IgD-negative memory B cell (primary cell): Measurements from ENCODE around the gene AP3M1. TPM values are rescaled to one million over a fixed set of nuclear protein-coding genes. Genes with fewer than 3 reads are reported as not detected.

ENCODE experiments used
- H3K27ac Mint-ChIP-seq, 3 donors: one replicate each; pipeline ENCODE4 v1.8.0; 2020 to 2022; ENCODE audit warnings: mild to moderate bottlenecking in 3 of 3, mixed read lengths in 3 of 3, moderate library complexity in 1 of 3
- H3K27me3 Mint-ChIP-seq: one replicate; pipeline ENCODE4 v1.8.0; 2021; ENCODE audit warnings: mixed read lengths
- H3K36me3 Mint-ChIP-seq: one replicate; pipeline ENCODE4 v1.8.0; 2020; ENCODE audit warnings: mild to moderate bottlenecking, mixed read lengths
- H3K4me1 Mint-ChIP-seq, 3 donors: one replicate each; pipeline ENCODE4 v1.8.0; 2020 to 2022; ENCODE audit warnings: mixed read lengths in 3 of 3, mild to moderate bottlenecking in 1 of 3
- H3K4me3 Mint-ChIP-seq, 4 donors: one replicate each; pipeline ENCODE4 v1.8.0; 2020 to 2022; ENCODE audit warnings: mild to moderate bottlenecking in 4 of 4, mixed read lengths in 4 of 4, moderate library complexity in 3 of 4
- H3K9me3 Mint-ChIP-seq, 3 donors: one replicate each; pipeline ENCODE4 v1.8.0; 2020 to 2021; ENCODE audit warnings: mixed read lengths in 3 of 3, mild to moderate bottlenecking in 1 of 3
- polyA plus RNA-seq: library from polyadenylated mRNA; unstranded; fragments of 300-500 nt; fragmentation: Illumina TruSeq; gene quantifications from one replicate; pipeline ENCODE4 v1.2.3, GENCODE V29; 2021

Gene AP3M1
- polyA plus RNA-seq, 1 donor from 2014 or later = 28.1 TPM

- peaks cover 0 to 1% (median 0%) of the 10 kb centered on the region in 3 donors for H3K4me1 Mint-ChIP-seq
- no peaks in the 10 kb centered on the region for H3K27me3 Mint-ChIP-seq
- H3K4me3 Mint-ChIP-seq = no peak overlapping the region
- H3K9me3 Mint-ChIP-seq = no peaks in the 10 kb centered on the region
- no peak overlapping the region for H3K27ac Mint-ChIP-seq
- H3K36me3 Mint-ChIP-seq = peaks cover 8% of the 10 kb centered on the region
These were observed 38.8 kb downstream of the AP3M1 start for GRCh38 chr10:74111799-74112198.

- Mint-ChIP-seq H3K27ac (no peak overlapping the region), H3K27me3 (no peaks in the 10 kb centered on the region), H3K9me3 (no peaks in the 10 kb centered on the region), H3K4me3 (no peak overlapping the region), H3K36me3 (peaks cover 11% of the 10 kb centered on the region), H3K4me1 (peaks cover 0 to 5% (median 1%) of the 10 kb centered on the region in 3 donors)
These were observed 40.5 kb downstream of the AP3M1 start for GRCh38 chr10:74110120-74110519.

DNA sequence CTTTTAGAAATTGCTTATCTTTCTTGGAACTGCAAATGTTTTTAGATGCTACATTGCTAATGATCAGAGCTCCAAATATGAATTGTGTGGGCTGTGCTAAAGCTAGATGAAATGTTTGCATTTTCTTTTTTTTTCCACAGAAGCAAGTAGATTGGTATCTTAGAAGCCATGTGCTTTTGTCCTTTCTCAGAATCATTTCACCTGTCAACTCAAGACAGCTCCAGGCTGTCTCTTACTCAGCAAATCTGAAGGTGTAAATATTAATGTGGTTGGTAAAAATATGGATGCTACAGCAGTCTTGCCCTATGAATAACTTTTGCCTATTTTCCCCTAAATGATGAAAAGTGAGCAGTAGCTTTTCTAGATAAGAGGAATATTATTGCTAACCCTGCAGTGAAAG is 41.2 kb downstream of the AP3M1 start:
- Mint-ChIP-seq H3K27ac (no peak overlapping the region), H3K4me1 (peaks cover 0 to 5% (median 1%) of the 10 kb centered on the region in 3 donors), H3K4me3 (no peak overlapping the region), H3K9me3 (no peaks in the 10 kb centered on the region), H3K27me3 (no peaks in the 10 kb centered on the region), H3K36me3 (peaks cover 12% of the 10 kb centered on the region)

GRCh38 chr10:74107391-74107790 is 43.2 kb downstream of the AP3M1 start:
- no peaks in the 10 kb centered on the region for H3K9me3 Mint-ChIP-seq
- H3K4me1 Mint-ChIP-seq = peaks cover 0 to 5% (median 1%) of the 10 kb centered on the region in 3 donors
- H3K4me3 Mint-ChIP-seq = no peak overlapping the region
- H3K36me3 Mint-ChIP-seq = peaks cover 12% of the 10 kb centered on the region
- peak overlapping the region in 1 of 3 donors; percentile 36 for H3K27ac Mint-ChIP-seq
- no peaks in the 10 kb centered on the region for H3K27me3 Mint-ChIP-seq

DNA sequence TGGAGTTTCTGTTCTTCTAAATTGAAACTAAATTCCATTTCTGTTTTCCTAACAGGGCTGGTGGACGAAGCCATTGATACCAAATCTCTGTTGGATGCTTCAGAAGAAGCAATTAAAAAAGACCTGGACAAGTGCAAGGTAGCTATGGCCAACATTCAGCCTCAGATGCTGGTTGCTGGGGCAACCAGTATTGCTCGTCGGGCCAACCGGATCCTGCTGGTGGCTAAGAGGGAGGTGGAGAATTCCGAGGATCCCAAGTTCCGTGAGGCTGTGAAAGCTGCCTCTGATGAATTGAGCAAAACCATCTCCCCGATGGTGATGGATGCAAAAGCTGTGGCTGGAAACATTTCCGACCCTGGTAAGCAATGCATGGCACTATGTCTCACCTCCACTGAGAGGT is 45.6 kb downstream of the AP3M1 start:
- H3K36me3 Mint-ChIP-seq = peaks cover 8% of the 10 kb centered on the region
- no peaks in the 10 kb centered on the region for H3K9me3 Mint-ChIP-seq
- H3K27ac Mint-ChIP-seq = no peak overlapping the region
- H3K4me1 Mint-ChIP-seq = peaks cover 0 to 5% (median 0%) of the 10 kb centered on the region in 3 donors
- no peaks in the 10 kb centered on the region for H3K27me3 Mint-ChIP-seq
- no peak overlapping the region for H3K4me3 Mint-ChIP-seq

DNA sequence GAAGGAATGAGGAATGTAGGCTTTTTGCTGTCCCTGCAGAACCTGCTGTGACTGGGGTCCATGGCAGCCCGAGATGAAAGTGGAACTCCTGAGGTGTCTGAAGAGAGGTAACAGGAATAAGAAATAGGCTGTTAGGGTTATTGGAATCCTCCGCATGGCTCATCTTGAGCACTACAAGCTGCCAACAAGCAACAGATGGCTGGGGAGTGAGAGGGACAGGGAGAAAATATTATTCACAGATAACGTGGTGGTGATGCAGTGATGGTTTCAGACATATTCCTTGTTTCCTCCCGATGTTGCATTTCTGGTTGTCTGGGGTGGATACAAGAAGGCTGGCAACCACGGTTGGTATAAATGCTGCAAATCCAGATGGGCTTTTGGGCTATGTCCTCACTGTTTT is 46.1 kb downstream of the AP3M1 start:
- Mint-ChIP-seq H3K4me1 (peaks cover 0 to 5% (median 0%) of the 10 kb centered on the region in 3 donors), H3K9me3 (no peaks in the 10 kb centered on the region), H3K27ac (no peak overlapping the region), H3K4me3 (no peak overlapping the region), H3K27me3 (no peaks in the 10 kb centered on the region), H3K36me3 (peaks cover 8% of the 10 kb centered on the region)

DNA sequence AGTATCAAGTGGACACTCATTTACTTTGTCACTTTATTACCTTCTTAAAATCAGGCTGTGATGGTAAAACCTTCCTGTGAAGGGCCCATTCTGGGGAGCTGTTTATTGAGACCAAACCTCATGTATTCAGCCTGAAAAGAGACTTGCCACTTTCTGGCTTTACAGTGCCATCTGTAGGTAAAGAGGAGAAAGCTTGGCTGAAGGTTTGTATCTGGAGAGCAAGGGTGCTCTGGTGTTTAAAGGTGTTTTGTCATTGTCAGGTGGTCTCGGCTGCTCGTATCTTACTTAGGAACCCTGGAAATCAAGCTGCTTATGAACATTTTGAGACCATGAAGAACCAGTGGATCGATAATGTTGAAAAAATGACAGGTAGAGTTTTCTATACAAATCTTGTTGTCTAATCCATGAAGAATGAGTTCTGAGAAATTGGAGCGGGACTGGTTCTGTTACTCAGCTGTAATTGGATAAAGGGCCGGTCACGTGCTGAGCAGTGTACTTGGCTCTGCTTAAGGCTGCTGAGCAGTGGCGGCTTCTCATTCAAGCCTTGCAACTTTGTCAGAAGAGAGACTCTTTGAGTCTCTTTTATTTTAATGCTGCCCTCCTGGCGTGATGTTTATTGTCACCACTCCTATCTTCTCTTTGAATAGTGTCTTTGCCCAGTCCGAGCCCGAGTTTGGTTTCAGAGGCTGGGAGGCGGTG is 46.9 kb downstream of the AP3M1 start:
- Mint-ChIP-seq H3K4me1 (peaks cover 1 to 12% (median 2%) of the 10 kb centered on the region in 3 donors), H3K27me3 (no peaks in the 10 kb centered on the region), H3K27ac (peak overlapping the region in 1 of 3 donors; percentile 14), H3K9me3 (no peaks in the 10 kb centered on the region), H3K36me3 (peaks cover 8% of the 10 kb centered on the region), H3K4me3 (no peak overlapping the region)

- no peak overlapping the region for H3K4me3 Mint-ChIP-seq
- H3K4me1 Mint-ChIP-seq = peaks cover 17 to 20% (median 18%) of the 10 kb centered on the region in 3 donors
- H3K36me3 Mint-ChIP-seq = peaks cover 19% of the 10 kb centered on the region
- no peaks in the 10 kb centered on the region for H3K27me3 Mint-ChIP-seq
- no peak overlapping the region for H3K27ac Mint-ChIP-seq
- H3K9me3 Mint-ChIP-seq = no peaks in the 10 kb centered on the region
These were observed 50.8 kb downstream of the AP3M1 start for GRCh38 chr10:74099836-74100235.

GRCh38 chr10:74099420-74099819 is 51.2 kb downstream of the AP3M1 start:
- no peaks in the 10 kb centered on the region for H3K9me3 Mint-ChIP-seq
- H3K36me3 Mint-ChIP-seq = peaks cover 19% of the 10 kb centered on the region
- H3K4me3 Mint-ChIP-seq = no peak overlapping the region
- no peak overlapping the region for H3K27ac Mint-ChIP-seq
- H3K4me1 Mint-ChIP-seq = peaks cover 18 to 20% (median 19%) of the 10 kb centered on the region in 3 donors
- H3K27me3 Mint-ChIP-seq = no peaks in the 10 kb centered on the region

GRCh38 chr10:74097776-74098175 is 52.9 kb downstream of the AP3M1 start:
- Mint-ChIP-seq H3K27ac (peak overlapping the region in 1 of 3 donors; percentile 36), H3K9me3 (no peaks in the 10 kb centered on the region), H3K4me1 (peaks cover 18 to 20% (median 19%) of the 10 kb centered on the region in 3 donors), H3K27me3 (no peaks in the 10 kb centered on the region), H3K4me3 (peak overlapping the region in 1 of 4 donors; percentile 2), H3K36me3 (peaks cover 21% of the 10 kb centered on the region)

- no peaks in the 10 kb centered on the region for H3K27me3 Mint-ChIP-seq
- peaks cover 18 to 20% (median 19%) of the 10 kb centered on the region in 3 donors for H3K4me1 Mint-ChIP-seq
- peaks cover 23% of the 10 kb centered on the region for H3K36me3 Mint-ChIP-seq
- H3K27ac Mint-ChIP-seq = peak overlapping the region; percentile 2 to 91 (median 60)
- no peaks in the 10 kb centered on the region for H3K9me3 Mint-ChIP-seq
- peak overlapping the region in 2 of 4 donors; percentile 67 to 76 for H3K4me3 Mint-ChIP-seq
These were observed 53.9 kb downstream of the AP3M1 start for GRCh38 chr10:74096777-74097176.

- Mint-ChIP-seq H3K4me1 (peaks cover 18 to 19% (median 18%) of the 10 kb centered on the region in 3 donors), H3K4me3 (no peak overlapping the region), H3K27ac (peak overlapping the region in 1 of 3 donors; percentile 23), H3K27me3 (no peaks in the 10 kb centered on the region), H3K9me3 (no peaks in the 10 kb centered on the region), H3K36me3 (peaks cover 26% of the 10 kb centered on the region)
These were observed 56.4 kb downstream of the AP3M1 start for GRCh38 chr10:74094231-74094630.

- Mint-ChIP-seq H3K4me3 (no peak overlapping the region), H3K4me1 (peaks cover 12 to 17% (median 16%) of the 10 kb centered on the region in 3 donors), H3K27ac (peak overlapping the region in 1 of 3 donors; percentile 23), H3K9me3 (no peaks in the 10 kb centered on the region), H3K27me3 (no peaks in the 10 kb centered on the region), H3K36me3 (peaks cover 23% of the 10 kb centered on the region)
These were observed 57.0 kb downstream of the AP3M1 start for GRCh38 chr10:74093530-74094164.

DNA sequence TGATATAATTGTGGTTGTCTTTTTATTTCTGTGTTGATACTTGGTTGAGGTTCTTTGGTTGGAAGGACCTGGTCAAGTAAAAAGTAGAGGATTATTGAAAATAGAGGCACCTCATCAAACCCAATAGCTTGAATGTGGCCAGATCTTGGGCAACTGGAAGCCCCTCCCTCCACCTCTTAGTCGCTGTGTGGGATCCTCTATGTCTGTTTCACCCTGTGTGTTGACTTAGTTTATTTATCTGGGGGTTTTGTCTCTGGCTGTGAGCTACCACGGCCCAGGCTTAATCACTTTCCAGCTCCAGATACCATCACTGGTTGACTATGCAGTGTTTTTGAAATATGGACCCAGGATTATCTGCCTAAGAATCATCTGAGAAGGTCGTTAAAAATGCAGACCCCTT is 58.3 kb downstream of the AP3M1 start:
- H3K27me3 Mint-ChIP-seq = no peaks in the 10 kb centered on the region
- H3K4me1 Mint-ChIP-seq = peaks cover 9 to 11% (median 10%) of the 10 kb centered on the region in 3 donors
- no peak overlapping the region for H3K27ac Mint-ChIP-seq
- no peak overlapping the region for H3K4me3 Mint-ChIP-seq
- H3K36me3 Mint-ChIP-seq = peaks cover 14% of the 10 kb centered on the region
- H3K9me3 Mint-ChIP-seq = no peaks in the 10 kb centered on the region

DNA sequence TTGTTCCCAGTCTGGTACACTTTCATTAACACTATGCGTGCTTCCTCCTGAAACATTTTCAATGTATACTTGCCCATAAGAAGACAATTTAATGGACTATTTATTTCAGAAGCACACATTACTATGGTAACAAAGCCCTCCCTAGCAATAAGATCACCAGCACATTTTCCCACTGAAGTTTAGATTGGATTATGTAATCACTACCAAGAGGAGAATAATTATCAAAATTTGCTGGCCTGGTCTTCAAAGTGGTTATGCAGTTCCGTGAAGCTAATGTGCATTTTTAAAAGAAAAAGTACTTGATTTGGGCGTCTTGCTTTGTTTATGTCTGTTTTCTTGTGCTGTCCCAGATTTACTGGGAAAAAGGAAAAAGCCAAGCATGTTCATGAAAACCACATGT is 61.9 kb downstream of the AP3M1 start:
- Mint-ChIP-seq H3K27ac (no peak overlapping the region), H3K9me3 (no peaks in the 10 kb centered on the region), H3K27me3 (no peaks in the 10 kb centered on the region), H3K4me3 (no peak overlapping the region), H3K36me3 (peaks cover 5% of the 10 kb centered on the region), H3K4me1 (peaks cover 4 to 6% (median 6%) of the 10 kb centered on the region in 3 donors)
